ENCODE measurements around the gene PRKN.
A peak's percentile ranks its signal among the peaks of the same experiment; 100 is the strongest.

The PRKN gene

GRCh38 chr6:161755080-161755479, 972.5 kb downstream of the PRKN start:
- TF ChIP-seq ZNF8 (CRISPR knock-in tag; IDR thresholded peaks at IDR 0.05) (no peak), TOX (CRISPR knock-in tag; IDR thresholded peaks at IDR 0.05; ENCODE audit: borderline replicate concordance) (no peak), ZFP30 (CRISPR knock-in tag; IDR thresholded peaks at IDR 0.05) (no peak), ARNTL (CRISPR knock-in tag; IDR thresholded peaks at IDR 0.05; ENCODE audit: borderline replicate concordance, low read depth) (no peak), ESRRG (CRISPR knock-in tag; IDR thresholded peaks at IDR 0.05) (no peak), ISL1 (CRISPR knock-in tag; IDR thresholded peaks at IDR 0.05) (no peak), PATZ1 (CRISPR knock-in tag; IDR thresholded peaks at IDR 0.05; ENCODE audit: borderline replicate concordance) (no peak), PPARA (CRISPR knock-in tag; IDR thresholded peaks at IDR 0.05; ENCODE audit: borderline replicate concordance) (no peak), CSRNP3 (CRISPR knock-in tag; IDR thresholded peaks at IDR 0.05) (no peak), TCF4 (CRISPR knock-in tag; IDR thresholded peaks at IDR 0.05; ENCODE audit: borderline replicate concordance) (no peak), POU6F1 (CRISPR knock-in tag; IDR thresholded peaks at IDR 0.05; ENCODE audit: borderline replicate concordance, low read depth) (no peak), CREB5 (CRISPR knock-in tag; IDR thresholded peaks at IDR 0.05; ENCODE audit: low read depth) (no peak), OSR1 (CRISPR knock-in tag; IDR thresholded peaks at IDR 0.05) (no peak)
- no peak for ATAC-seq

GRCh38 chr6:161750686-161751085, 976.9 kb downstream of the PRKN start:
- no peak for ATAC-seq
- TF ChIP-seq ISL1 (CRISPR knock-in tag; IDR thresholded peaks at IDR 0.05) (peak; percentile 36; the same call in 1 of the 2 replicates), BACH2 (CRISPR knock-in tag; IDR thresholded peaks at IDR 0.05; ENCODE audit: borderline replicate concordance) (no peak)

GRCh38 chr6:161749576-161749975, 978.0 kb downstream of the PRKN start:
- TF ChIP-seq GLIS3 (CRISPR knock-in tag; IDR thresholded peaks at IDR 0.05) (no peak), TSHZ2 (CRISPR knock-in tag; IDR thresholded peaks at IDR 0.05) (no peak), BACH2 (CRISPR knock-in tag; IDR thresholded peaks at IDR 0.05; ENCODE audit: borderline replicate concordance) (no peak), PPARA (CRISPR knock-in tag; IDR thresholded peaks at IDR 0.05; ENCODE audit: borderline replicate concordance) (no peak), ZNF8 (CRISPR knock-in tag; IDR thresholded peaks at IDR 0.05) (no peak), ZC3H10 (CRISPR knock-in tag; IDR thresholded peaks at IDR 0.05) (no peak), ESRRG (CRISPR knock-in tag; IDR thresholded peaks at IDR 0.05) (no peak), ISL1 (CRISPR knock-in tag; IDR thresholded peaks at IDR 0.05) (no peak), TOX (CRISPR knock-in tag; IDR thresholded peaks at IDR 0.05; ENCODE audit: borderline replicate concordance) (no peak), ZNF565 (CRISPR knock-in tag; conservative IDR thresholded peaks at IDR 0.05; ENCODE audit: low read depth) (no peak)
- no peak for ATAC-seq

Measured in SK-N-SH treated with all-trans-retinoic acid at 6 μM for 48 hours (cell line).